Breast epithelium (tissue), 3 donors: Measurements from ENCODE around the gene SSTR3.

Source experiments
- POLR2A ChIP-seq: fragments of 450-650 bp; IDR thresholded peaks from one replicate; pipeline ENCODE4 v1.6.1; 2016; ENCODE audit warnings: antibody characterized with exemption, mild to moderate bottlenecking, moderate library complexity
- POLR2AphosphoS5 ChIP-seq, 3 donors: sonication (generic); formaldehyde crosslinking; IDR thresholded peaks; one replicate each; pipeline ENCODE4 v1.6.1; 2017; ENCODE audit warnings: antibody characterized with exemption in 3 of 3
- TF ChIP-seq, protein P1 (sequence below), 3 donors: fragments of 450-650 bp; IDR thresholded peaks; one replicate each; pipeline ENCODE4 v1.5.1; 2016 to 2017; ENCODE audit warnings: antibody characterized with exemption in 3 of 3, mild to moderate bottlenecking in 3 of 3, moderate library complexity in 3 of 3

- TF ChIP-seq POLR2A (no peak), POLR2AphosphoS5 (IDR thresholded peaks at IDR 0.05) (no peak)
- TF ChIP-seq, protein P1, sequence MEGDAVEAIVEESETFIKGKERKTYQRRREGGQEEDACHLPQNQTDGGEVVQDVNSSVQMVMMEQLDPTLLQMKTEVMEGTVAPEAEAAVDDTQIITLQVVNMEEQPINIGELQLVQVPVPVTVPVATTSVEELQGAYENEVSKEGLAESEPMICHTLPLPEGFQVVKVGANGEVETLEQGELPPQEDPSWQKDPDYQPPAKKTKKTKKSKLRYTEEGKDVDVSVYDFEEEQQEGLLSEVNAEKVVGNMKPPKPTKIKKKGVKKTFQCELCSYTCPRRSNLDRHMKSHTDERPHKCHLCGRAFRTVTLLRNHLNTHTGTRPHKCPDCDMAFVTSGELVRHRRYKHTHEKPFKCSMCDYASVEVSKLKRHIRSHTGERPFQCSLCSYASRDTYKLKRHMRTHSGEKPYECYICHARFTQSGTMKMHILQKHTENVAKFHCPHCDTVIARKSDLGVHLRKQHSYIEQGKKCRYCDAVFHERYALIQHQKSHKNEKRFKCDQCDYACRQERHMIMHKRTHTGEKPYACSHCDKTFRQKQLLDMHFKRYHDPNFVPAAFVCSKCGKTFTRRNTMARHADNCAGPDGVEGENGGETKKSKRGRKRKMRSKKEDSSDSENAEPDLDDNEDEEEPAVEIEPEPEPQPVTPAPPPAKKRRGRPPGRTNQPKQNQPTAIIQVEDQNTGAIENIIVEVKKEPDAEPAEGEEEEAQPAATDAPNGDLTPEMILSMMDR (IDR thresholded peaks at IDR 0.05), result no peak
Measured at GRCh38 chr22:37222440-37222971, 10.2 kb upstream of the SSTR3 start.
